A673 (cell line): ENCODE measurements around the gene TCL1A.

Source experiments
- EZH2 ChIP-seq: fragments of 200-600 bp; sonication (generic); IDR thresholded peaks from 2 replicates; pipeline ENCODE4 v1.6.1; 2017; ENCODE audit warnings: borderline replicate concordance, low read depth, mild to moderate bottlenecking, mixed read lengths, antibody characterized with exemption, low read length; ENCODE audit not compliant: poor library complexity, severe bottlenecking
- TF ChIP-seq, protein P1 (sequence below): fragments of 300-800, 200-600 bp; sonication (generic); conservative IDR thresholded peaks from 2 replicates; pipeline ENCODE4 v1.5.1; 2017; ENCODE audit warnings: low read depth, mild to moderate bottlenecking, antibody characterized with exemption, low read length, moderate library complexity, mixed read lengths

DNA sequence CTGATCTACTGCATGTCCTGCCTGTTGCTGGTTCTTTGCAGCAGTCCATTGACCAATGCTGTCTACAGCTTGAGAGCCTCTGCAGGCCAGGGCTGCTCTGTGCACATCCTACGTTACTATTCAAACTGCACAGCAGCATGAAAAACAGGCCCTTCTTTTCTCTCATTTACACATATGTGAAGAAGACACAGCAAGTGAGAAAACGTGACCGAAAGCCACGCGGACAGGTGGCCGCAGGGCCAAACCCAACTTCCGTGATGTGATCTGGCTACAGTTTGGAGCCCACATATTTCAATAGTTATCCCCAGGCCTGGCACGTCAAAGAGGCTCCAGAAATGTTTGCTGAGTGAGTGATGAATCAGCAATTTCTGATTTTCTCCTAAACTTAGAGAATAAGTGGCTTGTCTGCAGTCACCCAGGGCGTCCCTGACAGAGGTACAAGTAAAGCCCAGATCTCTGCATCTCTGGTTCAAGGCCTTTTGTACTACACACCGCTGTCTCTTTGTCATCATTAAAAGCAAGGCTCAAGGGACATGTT lies 45.6 kb downstream of the TCL1A start:
- TF ChIP-seq, protein P1, sequence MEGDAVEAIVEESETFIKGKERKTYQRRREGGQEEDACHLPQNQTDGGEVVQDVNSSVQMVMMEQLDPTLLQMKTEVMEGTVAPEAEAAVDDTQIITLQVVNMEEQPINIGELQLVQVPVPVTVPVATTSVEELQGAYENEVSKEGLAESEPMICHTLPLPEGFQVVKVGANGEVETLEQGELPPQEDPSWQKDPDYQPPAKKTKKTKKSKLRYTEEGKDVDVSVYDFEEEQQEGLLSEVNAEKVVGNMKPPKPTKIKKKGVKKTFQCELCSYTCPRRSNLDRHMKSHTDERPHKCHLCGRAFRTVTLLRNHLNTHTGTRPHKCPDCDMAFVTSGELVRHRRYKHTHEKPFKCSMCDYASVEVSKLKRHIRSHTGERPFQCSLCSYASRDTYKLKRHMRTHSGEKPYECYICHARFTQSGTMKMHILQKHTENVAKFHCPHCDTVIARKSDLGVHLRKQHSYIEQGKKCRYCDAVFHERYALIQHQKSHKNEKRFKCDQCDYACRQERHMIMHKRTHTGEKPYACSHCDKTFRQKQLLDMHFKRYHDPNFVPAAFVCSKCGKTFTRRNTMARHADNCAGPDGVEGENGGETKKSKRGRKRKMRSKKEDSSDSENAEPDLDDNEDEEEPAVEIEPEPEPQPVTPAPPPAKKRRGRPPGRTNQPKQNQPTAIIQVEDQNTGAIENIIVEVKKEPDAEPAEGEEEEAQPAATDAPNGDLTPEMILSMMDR, result no peak
- no peak for TF ChIP-seq EZH2
